ENCODE results near the gene TBC1D22B.
"Not testable (repeated sequence)": the region's sequence is repeated elsewhere in the genome, so short reads cannot be mapped to it uniquely, and the experiment has no call there.

DNA sequence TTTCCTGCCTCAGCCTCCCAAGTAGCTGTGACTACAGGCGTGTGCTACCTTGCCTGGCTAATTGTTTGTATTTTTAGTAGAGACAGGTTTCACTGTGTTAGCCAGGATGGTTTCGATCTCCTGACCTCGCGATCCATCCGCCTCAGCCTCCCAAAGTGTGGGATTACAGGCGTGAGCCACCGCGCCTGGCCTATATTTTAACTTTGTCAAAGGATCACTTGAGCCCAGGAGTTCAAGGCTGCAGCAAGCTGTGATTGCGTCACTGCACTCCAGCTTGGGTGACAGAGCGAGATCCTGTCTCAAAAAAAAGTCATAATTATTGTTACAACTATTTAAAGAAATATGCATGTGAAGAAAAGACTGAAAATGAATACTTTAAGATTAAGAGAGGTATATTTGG lies 72.8 kb downstream of the TBC1D22B start:
- TF ChIP-seq, protein P1, sequence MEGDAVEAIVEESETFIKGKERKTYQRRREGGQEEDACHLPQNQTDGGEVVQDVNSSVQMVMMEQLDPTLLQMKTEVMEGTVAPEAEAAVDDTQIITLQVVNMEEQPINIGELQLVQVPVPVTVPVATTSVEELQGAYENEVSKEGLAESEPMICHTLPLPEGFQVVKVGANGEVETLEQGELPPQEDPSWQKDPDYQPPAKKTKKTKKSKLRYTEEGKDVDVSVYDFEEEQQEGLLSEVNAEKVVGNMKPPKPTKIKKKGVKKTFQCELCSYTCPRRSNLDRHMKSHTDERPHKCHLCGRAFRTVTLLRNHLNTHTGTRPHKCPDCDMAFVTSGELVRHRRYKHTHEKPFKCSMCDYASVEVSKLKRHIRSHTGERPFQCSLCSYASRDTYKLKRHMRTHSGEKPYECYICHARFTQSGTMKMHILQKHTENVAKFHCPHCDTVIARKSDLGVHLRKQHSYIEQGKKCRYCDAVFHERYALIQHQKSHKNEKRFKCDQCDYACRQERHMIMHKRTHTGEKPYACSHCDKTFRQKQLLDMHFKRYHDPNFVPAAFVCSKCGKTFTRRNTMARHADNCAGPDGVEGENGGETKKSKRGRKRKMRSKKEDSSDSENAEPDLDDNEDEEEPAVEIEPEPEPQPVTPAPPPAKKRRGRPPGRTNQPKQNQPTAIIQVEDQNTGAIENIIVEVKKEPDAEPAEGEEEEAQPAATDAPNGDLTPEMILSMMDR (IDR thresholded peaks at IDR 0.05; ENCODE audit: insufficient read depth, low read length, poor library complexity, severe bottlenecking), result not testable (repeated sequence)
- not testable (repeated sequence) for TF ChIP-seq EZH2phosphoT487 (conservative IDR thresholded peaks at IDR 0.05; ENCODE audit: low read length)

All from SU-DHL-6 (cell line).